AG09319 (cell line): ENCODE data around the gene TTC32.

Experiments
- DNase-seq: peaks from one replicate; pipeline ENCODE4 v3.0.0-alpha.2; 2010; ENCODE audit warnings: low read depth; ENCODE audit errors: extremely low read depth
- TF ChIP-seq, protein P1 (sequence below): IDR thresholded peaks from 2 replicates; pipeline ENCODE4 v1.5.1; 2011; ENCODE audit warnings: low read depth, mild to moderate bottlenecking, inconsistent platforms, low read length, moderate library complexity

The TTC32 gene

DNA sequence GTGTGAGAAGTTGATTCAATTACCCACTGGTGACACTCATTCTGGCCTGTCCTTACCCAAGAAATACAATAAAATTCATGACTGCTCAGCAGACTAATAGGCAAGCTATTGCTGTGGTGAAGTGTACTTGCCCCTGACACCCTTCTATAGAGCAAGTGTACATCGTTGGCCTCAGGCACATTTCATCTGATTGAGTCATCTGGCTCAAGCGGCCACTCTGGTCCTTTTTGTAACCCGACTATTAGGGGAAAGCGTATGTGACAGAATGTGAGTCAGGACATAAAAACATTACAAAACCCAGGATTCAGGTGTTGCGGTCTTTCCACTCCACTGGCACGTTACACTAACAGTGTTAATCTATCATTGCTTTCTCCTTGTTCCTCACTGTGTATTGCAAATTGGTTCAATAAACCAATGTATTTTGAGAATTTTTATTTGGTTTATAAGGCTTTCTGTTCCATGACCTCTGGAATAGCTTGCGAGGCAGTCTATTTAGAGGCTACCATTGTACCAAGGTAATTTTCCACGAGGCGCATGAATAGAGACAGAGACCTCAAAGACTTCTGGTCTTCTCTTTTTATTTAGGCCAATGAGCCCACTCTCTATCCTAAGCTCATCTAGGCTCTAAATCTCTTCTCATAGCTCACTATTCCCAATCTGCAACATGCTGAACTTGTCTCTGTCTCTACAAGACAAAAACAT is 10.2 kb upstream of the TTC32 start:
- TF ChIP-seq, protein P1, sequence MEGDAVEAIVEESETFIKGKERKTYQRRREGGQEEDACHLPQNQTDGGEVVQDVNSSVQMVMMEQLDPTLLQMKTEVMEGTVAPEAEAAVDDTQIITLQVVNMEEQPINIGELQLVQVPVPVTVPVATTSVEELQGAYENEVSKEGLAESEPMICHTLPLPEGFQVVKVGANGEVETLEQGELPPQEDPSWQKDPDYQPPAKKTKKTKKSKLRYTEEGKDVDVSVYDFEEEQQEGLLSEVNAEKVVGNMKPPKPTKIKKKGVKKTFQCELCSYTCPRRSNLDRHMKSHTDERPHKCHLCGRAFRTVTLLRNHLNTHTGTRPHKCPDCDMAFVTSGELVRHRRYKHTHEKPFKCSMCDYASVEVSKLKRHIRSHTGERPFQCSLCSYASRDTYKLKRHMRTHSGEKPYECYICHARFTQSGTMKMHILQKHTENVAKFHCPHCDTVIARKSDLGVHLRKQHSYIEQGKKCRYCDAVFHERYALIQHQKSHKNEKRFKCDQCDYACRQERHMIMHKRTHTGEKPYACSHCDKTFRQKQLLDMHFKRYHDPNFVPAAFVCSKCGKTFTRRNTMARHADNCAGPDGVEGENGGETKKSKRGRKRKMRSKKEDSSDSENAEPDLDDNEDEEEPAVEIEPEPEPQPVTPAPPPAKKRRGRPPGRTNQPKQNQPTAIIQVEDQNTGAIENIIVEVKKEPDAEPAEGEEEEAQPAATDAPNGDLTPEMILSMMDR, result no peak
- DNase-seq, result no peak

DNA sequence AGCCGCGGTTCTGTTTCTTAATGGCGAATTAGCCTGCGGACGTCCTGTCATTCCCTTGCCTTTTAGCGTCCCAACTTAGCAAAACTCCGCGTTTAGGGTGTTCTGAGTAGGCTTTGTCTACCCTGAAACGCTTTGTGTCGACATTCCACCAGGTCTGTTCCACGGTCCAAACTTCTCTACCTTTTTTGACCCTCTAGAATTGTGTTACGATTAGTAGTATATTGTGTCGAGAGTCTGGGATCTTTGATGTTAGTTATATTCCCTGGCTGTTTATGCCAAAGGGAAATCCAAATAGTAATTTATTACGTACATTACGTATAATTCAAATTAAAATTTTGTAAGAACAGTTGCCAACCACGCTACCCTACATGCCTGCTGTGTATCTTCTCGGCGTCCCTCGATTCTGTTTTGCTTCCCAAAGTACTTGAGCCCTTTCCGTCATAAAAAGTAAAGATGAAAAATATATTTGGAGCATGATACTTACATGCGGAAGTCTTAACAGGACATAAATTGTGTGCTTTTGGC is 495 bp upstream of the TTC32 start:
- DNase-seq, result no peak
- TF ChIP-seq, protein P1, result no peak

DNA sequence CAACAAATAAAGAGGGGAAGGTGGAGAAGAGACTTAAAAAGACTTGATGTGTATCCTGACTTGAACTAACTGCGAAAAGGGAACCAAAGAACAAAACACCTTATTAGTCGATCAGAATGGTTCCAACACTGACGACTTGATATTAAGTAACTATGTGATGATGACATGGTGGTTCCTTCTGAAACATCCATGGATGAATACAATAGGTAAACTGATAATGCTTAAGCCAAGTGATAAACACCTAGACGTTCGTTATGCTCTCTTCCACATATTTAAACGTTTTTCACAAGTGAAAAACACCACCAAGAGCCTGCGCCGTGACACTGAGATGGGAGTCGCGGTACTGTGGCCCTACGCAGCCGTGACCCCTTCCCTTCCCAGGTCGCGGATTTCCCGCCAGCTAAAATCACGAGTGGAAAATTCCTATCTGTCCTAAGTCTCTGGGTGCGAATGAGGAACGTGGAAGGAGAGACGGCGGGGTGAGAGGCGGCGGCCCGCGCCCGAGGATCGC is 797 bp downstream of the TTC32 start:
- TF ChIP-seq, protein P1, result no peak
- DNase-seq, result no peak

DNA sequence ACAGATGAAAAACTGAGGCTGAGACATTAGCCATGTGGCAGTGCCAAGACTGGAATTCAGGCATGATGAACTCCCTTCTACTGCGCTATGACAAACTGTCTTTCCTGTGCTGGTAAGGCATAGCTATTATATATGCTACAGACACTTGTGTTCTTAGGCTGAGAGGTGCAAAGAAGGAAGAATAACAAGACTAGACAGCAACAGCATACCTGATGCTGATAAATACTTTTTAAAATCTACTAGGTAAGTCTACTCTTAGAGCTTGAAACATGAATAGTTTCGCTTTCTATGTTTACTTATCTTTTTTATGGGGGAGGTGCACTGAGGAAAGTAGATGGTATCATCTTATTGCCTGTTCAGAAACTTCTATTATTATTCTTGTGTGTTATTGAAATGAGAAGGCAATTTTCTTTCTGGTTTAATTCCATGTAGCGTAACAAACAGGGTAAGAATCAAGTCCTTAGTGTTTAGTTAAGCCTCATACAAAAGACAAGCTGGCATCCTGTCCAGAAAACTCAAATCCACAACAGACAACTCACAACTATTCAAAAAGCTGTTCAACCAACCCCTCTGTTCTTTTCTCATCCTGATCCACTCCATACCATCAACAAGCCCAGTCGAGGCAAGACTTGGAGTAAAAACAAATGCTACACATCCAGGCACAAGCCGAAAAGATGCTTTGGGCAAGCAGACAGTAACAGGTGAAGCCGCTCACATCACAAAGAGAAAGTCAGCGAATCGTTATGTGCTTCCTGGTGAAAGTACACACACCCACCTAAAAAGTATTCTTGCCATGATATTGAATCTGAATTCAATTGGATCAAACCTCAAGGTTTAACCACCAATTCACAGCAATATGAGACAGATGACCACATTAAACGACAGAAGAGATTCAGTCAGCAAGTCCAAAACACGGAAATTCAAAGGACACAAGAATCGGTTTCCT is 1.5 kb downstream of the TTC32 start:
- TF ChIP-seq, protein P1, result no peak
- DNase-seq, result no peak

DNA sequence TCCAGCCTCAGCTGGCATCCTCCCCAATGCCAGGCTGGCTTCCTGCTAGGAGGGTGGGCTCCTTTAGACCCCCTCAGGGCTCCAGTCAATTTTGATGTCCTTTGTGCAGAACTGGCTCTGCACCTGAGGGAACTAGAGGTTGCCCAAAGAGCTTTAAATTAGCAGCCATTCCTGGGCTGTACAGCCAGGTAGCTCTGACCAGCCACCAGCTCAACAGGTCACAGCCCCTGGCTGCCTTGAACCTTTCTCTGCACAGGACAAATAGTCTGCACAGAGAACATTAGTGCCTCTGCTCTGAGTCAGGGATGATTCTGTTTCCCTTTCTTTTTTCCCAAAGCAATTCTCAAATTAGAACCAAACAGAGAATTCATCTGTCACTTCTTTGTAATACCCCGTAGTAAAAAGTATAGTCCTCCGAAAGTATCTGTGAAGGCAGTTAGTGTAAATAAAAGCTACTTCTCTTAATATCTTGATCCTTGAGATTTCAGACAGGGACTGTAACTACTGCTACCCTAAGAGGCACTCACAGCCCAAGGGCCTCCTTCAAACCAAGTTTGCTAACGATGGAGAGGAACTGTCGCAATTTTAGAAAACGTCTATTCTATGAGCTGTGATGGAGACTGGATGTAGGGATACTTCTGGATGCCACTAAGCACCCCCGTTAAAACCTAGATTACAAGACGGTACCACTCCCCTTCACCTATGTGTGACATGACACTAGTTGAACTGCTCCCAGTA is 3.0 kb downstream of the TTC32 start:
- DNase-seq, result no peak
- TF ChIP-seq, protein P1, result no peak

DNA sequence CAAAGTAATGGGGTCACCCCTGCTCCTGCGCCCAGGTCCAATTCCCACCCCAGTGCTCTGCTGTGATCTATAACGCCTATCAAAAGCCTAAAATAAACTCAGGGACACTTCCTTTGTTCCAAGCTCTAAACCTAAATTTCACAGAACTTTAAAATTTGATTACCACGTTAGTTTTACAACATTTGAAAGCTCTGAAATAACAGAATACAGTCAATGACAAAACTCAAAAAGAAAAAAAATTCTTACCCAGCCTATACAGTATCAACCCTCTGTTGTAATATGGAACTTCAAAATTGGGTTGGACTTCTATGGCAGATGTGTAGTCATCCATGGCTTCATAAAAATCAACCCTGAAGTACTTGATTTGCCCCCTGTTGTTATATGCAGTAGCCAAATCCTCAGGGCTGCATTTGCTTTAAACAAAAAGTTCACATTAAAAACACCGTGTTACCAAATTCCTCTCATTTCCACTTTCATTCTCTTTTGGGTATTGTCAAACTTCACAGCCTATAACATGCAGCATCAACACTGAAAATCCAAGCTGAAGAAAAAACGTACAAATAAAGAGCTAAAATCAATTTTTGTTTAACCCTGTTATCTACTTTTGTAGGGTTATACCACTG is 4.0 kb downstream of the TTC32 start:
- no peak for DNase-seq
- TF ChIP-seq, protein P1, result no peak
